AG09319 (cell line): ENCODE measurements around the gene CTU1.

Source experiments
- DNase-seq: peaks from one replicate; pipeline ENCODE4 v3.0.0-alpha.2; 2010; ENCODE audit warnings: low read depth; ENCODE audit errors: extremely low read depth
- TF ChIP-seq, protein P1 (sequence below): IDR thresholded peaks from 2 replicates; pipeline ENCODE4 v1.5.1; 2011; ENCODE audit warnings: low read depth, mild to moderate bottlenecking, inconsistent platforms, low read length, moderate library complexity

CTU1 gene

DNA sequence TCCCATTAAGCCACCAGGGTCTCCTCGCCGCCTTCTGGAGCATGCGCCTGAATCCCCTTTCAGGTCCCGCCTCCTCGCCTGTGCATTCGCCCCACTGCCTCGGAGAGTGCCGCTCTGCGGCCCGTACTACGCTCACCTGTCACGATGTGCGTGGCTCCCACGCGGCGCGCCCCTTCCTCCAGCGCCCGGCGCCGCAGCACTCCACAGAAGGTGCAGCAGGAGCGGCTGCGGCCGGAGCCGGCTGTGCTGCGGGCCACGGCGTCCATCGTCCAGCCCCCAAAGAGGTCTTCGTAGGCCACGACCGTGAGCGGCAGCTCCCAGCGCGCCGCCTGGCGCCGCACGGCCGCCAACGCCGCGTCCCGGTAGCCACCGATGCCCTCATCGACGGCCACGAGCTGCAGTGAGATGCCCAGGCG lies 4.3 kb downstream of the CTU1 start:
- TF ChIP-seq, protein P1, sequence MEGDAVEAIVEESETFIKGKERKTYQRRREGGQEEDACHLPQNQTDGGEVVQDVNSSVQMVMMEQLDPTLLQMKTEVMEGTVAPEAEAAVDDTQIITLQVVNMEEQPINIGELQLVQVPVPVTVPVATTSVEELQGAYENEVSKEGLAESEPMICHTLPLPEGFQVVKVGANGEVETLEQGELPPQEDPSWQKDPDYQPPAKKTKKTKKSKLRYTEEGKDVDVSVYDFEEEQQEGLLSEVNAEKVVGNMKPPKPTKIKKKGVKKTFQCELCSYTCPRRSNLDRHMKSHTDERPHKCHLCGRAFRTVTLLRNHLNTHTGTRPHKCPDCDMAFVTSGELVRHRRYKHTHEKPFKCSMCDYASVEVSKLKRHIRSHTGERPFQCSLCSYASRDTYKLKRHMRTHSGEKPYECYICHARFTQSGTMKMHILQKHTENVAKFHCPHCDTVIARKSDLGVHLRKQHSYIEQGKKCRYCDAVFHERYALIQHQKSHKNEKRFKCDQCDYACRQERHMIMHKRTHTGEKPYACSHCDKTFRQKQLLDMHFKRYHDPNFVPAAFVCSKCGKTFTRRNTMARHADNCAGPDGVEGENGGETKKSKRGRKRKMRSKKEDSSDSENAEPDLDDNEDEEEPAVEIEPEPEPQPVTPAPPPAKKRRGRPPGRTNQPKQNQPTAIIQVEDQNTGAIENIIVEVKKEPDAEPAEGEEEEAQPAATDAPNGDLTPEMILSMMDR: no peak
- no peak for DNase-seq

DNA sequence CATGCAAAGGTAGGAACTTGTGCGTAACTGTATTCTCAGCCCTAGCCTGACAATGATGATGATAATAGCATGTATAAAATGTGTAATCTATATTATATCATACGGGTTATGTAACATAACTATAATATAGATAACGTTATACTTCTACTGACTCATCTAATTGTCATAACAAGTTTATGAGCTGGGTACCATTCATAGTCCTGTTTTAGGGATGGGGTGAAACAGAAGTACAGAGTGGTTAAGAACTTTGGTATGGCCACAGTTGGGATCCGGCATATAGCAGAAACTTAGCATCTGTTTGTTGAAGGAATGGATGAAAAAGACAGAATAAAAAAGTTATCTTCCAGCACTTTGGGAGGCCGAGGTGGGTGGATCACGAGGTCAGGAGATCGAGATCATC lies 5.2 kb downstream of the CTU1 start:
- DNase-seq: no peak
- TF ChIP-seq, protein P1: no peak

DNA sequence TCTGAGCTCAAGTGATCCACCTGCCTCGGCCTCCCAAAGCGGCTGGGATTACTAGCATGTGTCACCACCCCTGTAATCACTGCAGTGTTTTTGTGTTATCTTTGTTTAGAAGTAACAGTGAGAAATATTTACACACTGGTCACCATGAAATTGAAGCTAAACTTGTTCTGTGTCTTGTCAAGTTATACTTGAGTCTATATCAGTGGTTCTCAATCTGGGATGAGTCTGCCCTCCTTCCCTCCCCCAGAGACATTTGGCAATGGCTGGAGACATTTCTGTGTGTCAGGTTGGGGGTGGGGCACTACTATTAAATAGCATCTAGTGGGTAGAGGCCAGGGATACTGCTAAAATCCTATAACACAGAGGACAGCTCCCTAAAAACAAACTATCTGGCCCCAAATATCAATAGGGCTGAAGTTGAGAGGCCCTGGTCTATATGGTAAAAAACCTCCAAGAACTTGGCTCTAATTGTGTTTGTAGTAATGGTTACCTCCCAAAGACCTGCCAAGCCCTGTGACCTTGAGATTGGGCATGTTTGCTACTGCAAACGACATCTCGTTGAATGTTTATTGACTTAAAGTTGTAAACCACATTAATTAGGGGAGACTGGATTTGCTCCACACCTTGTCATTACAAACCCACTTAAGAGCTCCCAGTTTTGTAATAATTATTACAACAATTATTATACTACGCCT lies 6.9 kb downstream of the CTU1 start:
- no peak for DNase-seq
- TF ChIP-seq, protein P1: no peak

DNA sequence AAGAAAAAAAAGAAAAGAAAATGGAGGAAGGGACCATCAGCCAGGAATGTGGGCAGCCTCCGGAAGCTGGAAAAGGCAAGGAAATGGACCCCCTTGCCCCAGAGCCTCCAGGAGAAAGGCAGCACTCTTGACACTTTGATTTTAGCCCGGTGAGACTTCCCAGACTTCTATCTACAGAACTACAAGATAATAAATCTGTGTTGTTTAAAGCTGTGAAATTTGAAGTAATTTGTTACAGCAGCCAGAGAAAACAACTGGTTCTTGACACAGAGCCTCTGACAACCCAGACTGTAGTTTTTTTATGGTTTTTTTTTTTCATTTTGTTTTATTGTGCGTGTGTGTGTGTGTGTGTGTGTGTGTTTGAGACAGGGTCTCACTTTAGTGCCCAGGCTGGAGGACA lies 7.6 kb downstream of the CTU1 start:
- TF ChIP-seq, protein P1: no peak
- no peak for DNase-seq

DNA sequence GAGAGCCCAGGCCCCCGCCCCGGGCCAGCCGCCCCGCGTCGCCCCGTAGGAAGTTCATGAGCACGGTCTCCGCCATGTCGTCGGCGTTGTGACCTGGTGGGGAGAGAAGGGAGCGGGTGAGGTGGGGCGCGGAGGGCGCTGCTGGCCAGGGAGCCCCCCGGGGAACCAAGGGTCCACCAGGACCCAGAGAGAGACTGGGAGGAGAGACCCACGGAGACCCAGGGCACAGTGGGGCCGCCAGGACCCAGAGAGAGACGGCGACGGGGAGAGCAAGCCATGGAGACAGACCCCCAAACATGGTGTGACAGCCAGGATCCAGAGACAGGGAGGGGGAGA lies 9.2 kb downstream of the CTU1 start:
- no peak for DNase-seq
- TF ChIP-seq, protein P1: no peak

DNA sequence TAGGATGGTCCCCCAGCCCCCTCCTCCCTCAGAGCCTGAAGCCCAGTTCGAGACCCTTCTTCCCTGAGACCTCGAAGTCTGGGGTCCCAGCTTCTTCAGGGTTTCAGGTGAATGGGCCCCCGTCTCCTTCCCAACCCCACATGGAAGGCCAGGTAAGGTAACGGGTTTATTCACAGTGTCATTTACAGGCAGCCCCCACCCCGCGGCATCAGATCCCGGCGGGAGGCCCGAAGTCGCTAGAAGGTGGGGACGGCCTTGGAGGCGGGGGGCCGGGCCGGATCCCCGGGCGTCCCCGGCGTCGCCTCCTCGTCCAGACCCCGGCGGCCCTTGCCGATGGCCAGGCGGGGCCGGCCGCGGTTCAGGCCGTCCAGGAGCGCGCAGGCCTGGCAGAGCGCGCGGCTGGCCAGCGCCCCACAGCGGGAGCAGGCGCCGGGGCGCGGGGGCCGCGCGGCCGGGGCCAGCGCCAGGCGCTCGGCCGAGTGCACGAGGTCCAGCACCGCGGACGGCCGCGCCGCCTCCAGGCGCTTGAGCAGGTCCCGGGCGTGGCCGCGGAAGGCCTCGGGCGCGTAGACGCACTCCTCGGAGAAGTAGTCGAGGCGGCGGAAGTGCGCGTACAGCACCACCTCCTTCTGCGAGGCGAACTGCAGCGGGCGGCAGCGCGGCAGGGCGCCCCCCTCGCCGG lies 9.7 kb downstream of the CTU1 start:
- TF ChIP-seq, protein P1: no peak
- no peak for DNase-seq

DNA sequence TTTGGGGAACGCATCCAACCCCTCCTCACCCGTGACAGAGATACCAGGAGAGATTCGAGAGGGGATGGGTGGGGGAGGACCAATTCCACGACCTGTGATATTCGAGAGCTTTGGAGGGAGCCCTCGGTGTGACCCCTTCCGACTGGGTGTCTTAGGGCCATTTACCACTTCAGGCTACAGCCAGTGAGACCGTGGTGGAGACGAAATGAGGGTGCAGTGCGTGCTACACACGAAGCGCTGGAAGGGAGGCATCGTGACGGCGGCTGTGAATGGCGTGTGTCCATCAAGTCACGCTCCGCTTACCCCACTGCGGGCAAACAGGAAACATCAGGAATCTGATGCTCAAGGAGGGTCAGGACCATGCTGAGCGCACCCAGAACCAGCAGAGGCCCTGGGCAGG lies 10.4 kb downstream of the CTU1 start:
- DNase-seq: no peak
- TF ChIP-seq, protein P1: no peak
